Peyer's patch (tissue), 4 donors: ENCODE results near the gene DNAJC5G. TPM values are rescaled to one million over a fixed set of nuclear protein-coding genes. Genes with fewer than 3 reads are reported as not detected.

Experiments
- DNase-seq, 3 donors: peaks; one replicate each; pipeline ENCODE4 v3.0.0-alpha.2; 2017 to 2019
- H3K27ac ChIP-seq, 4 donors: fragments of 200-600 bp; sonication (generic); one replicate each; pipeline ENCODE4 v1.5.1; 2016 to 2019
- H3K27me3 ChIP-seq, 2 donors: fragments of 200-600 bp; sonication (generic); one replicate each; pipeline ENCODE4 v1.5.1; 2019
- H3K36me3 ChIP-seq, 3 donors: fragments of 200-600 bp; sonication (generic); one replicate each; pipeline ENCODE4 v1.5.1; 2016 to 2019
- H3K4me1 ChIP-seq, 4 donors: fragments of 200-600 bp; sonication (generic); one replicate each; pipeline ENCODE4 v1.5.1; 2016 to 2019
- H3K4me3 ChIP-seq, 4 donors: fragments of 200-600 bp; sonication (generic); 1 replicate in 3 of 4; 2 replicates in 1 of 4; pipeline ENCODE4 v1.5.1; 2016 to 2019; ENCODE audit warnings: mild to moderate bottlenecking in 1 of 4
- H3K9me3 ChIP-seq, 4 donors: fragments of 200-600 bp; sonication (generic); one replicate each; pipeline ENCODE4 v1.5.1; 2016 to 2019; ENCODE audit warnings: mild to moderate bottlenecking in 1 of 4
- CTCF ChIP-seq, 6 experiments: fragments of 450-650 bp in 4 of 6; fragments of 200-600 bp in 2 of 6; sonication (generic) in 1 of 6; IDR thresholded peaks; one replicate each; pipeline ENCODE4 v1.5.1; 2017 to 2019; ENCODE audit warnings: antibody characterized with exemption in 6 of 6, mild to moderate bottlenecking in 3 of 6, moderate library complexity in 1 of 6
- POLR2A ChIP-seq, 2 donors: fragments of 450-650 bp; IDR thresholded peaks; one replicate each; pipeline ENCODE4 v1.5.1; 2017; ENCODE audit warnings: antibody characterized with exemption in 2 of 2, mild to moderate bottlenecking in 2 of 2, moderate library complexity in 2 of 2
- total RNA-seq, 4 donors: library from RNA; depleted of rRNA; stranded (reverse); fragments of >200 nt; gene quantifications; one replicate each; pipeline ENCODE4 v1.1.0, GENCODE V29; 2016

Gene DNAJC5G
- total RNA-seq, 4 donors from 2014 or later = 4.3 TPM; not detected in 3

DNA sequence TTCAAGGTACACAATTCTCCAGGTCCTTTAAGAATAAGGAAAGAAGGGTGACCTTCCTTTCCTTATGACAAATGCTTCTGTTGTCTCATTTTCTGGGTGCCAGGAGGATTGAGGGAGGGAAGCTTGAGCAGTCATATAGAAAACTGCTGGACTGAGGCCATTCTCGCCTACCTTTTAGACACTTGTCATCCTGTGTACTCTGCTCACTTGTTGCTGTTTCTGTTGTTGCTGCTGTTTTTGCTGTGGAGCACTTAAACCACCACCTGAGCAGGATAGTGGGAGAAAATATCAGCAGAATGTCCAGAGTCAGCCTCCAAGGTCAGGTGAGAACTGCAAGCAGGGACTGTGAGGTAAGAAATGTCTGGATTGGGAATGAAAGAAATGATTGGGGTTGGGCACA lies 2.8 kb downstream of the DNAJC5G start:
- Histone ChIP-seq H3K27ac (no peak overlapping the region), H3K36me3 (no peaks in the 10 kb centered on the region), H3K27me3 (no peaks in the 10 kb centered on the region), H3K4me1 (no peaks in the 10 kb centered on the region), H3K9me3 (no peaks in the 10 kb centered on the region), H3K4me3 (no peak overlapping the region)
- no peak for DNase-seq
- no peak for TF ChIP-seq CTCF (IDR thresholded peaks at IDR 0.05)
- no peak for TF ChIP-seq POLR2A (IDR thresholded peaks at IDR 0.05)

DNA sequence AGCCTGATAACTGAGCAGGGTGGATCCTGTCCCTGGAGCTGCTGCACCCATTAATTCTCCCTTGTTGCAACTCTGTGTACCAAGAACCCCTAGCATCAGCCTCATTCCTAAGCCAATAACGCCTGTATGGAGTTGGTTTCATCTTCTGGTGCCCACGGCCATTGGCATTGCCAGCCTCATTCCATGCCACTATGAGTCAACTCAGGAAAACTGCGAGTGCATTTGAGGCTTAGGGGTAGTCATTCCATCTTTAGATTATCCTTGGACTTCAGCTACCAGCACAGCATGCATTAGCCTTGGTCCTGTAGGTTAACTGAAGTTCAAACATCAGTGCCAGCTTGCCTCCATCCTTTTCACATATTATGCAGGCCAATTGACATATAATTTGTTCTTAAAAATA lies 5.6 kb downstream of the DNAJC5G start:
- Histone ChIP-seq H3K4me1 (no peaks in the 10 kb centered on the region), H3K27ac (no peak overlapping the region), H3K9me3 (no peaks in the 10 kb centered on the region), H3K36me3 (no peaks in the 10 kb centered on the region), H3K27me3 (no peaks in the 10 kb centered on the region), H3K4me3 (no peak overlapping the region)
- no peak for TF ChIP-seq POLR2A (IDR thresholded peaks at IDR 0.05)
- no peak for TF ChIP-seq CTCF (IDR thresholded peaks at IDR 0.05)
- no peak for DNase-seq

DNA sequence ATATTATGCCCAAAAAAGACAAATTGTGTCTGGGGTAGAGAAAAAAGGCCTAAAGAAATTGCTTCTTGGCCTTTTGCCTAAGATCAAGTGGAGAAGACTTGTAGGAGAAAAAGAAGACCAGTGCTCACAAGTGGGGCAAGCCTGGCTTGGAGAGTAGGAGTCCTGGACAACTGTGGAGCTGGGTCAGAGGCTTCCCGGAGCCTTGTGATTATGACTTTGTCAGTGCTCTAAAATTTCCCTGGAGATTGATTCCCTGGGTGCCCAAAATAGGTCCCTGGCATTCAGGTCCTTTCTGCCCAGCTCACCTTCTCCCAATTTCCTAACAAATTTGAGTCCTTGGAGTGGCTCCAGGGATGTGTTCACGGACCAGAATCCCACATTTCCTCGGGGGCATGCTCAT lies 6.2 kb downstream of the DNAJC5G start:
- Histone ChIP-seq H3K4me3 (no peak overlapping the region), H3K27ac (no peak overlapping the region), H3K4me1 (no peaks in the 10 kb centered on the region), H3K36me3 (no peaks in the 10 kb centered on the region), H3K9me3 (no peaks in the 10 kb centered on the region), H3K27me3 (no peaks in the 10 kb centered on the region)
- DNase-seq = no peak
- TF ChIP-seq CTCF (IDR thresholded peaks at IDR 0.05) (no peak), POLR2A (IDR thresholded peaks at IDR 0.05) (no peak)

GRCh38 chr2:27281855-27282559 lies 6.8 kb downstream of the DNAJC5G start, which contains the start of gene TRIM54:
Gene TRIM54, plus strand, starts transcription at chr2:27282429. Its CDS starts 303 bp downstream, at chr2:27282732.
- TF ChIP-seq CTCF (IDR thresholded peaks at IDR 0.05) (no peak), POLR2A (IDR thresholded peaks at IDR 0.05) (no peak)
- no peak for DNase-seq
- no peak within 1 kb of the TSS for H3K27ac ChIP-seq
- H3K4me3 ChIP-seq = no peak within 1 kb of the TSS
- H3K27me3 ChIP-seq = no peaks in the 10 kb centered on the region
- H3K36me3 ChIP-seq = no peaks in the 10 kb centered on the region
- H3K4me1 ChIP-seq = no peaks in the 10 kb centered on the region
- H3K9me3 ChIP-seq = no peaks in the 10 kb centered on the region

DNA sequence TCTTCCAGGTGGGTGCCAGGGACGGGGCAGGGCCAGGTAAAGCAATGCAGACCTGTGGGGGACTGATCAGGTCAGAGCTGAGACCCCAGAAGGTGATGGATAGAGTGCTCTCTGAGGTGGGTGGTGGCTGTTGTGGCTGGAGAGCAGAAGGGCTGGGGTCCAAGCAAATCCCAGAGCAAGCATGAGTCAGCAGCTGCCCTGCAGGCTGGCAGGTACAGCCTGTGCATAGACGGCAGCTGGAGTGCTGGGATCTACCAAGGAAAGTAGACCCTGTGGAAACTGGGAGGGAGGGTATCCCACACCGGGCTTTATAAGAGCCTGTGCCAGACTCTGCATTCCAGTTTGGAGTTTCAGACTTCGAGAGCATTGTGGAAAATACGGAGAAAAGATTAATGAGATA lies 7.7 kb downstream of the DNAJC5G start:
- no peaks in the 10 kb centered on the region for H3K27me3 ChIP-seq

More for the DNA sequence above, 7.7 kb downstream of the DNAJC5G start:
- no peaks in the 10 kb centered on the region for H3K9me3 ChIP-seq
- no peak overlapping the region for H3K27ac ChIP-seq
- no peak for TF ChIP-seq CTCF (IDR thresholded peaks at IDR 0.05)
- no peak for TF ChIP-seq POLR2A (IDR thresholded peaks at IDR 0.05)
- no peaks in the 10 kb centered on the region for H3K36me3 ChIP-seq
- DNase-seq = no peak
- no peak overlapping the region for H3K4me3 ChIP-seq
- no peaks in the 10 kb centered on the region for H3K4me1 ChIP-seq
